Activated CD4-positive, alpha-beta T cell treated with anti-CD3 and anti-CD28 coated beads, Interleukin-2, amount 50 U/mL, for 24 hours (primary cell): ENCODE data around the gene TMCO6.
"Not testable (repeated sequence)": the region's sequence is repeated elsewhere in the genome, so short reads cannot be mapped to it uniquely, and the experiment has no call there.

Experiments
- DNase-seq, 2 donors: peaks; one replicate each; pipeline ENCODE4 v3.0.0-alpha.2; 2020; ENCODE audit warnings: low read depth in 1 of 2, low spot score in 1 of 2

TMCO6 gene

GRCh38 chr5:140630292-140631035 is 8.8 kb upstream of the TMCO6 start:
- no peak for DNase-seq

GRCh38 chr5:140631036-140631417 is 8.2 kb upstream of the TMCO6 start:
- DNase-seq: no peak

- DNase-seq: no peak
Observed at GRCh38 chr5:140631831-140632365, 7.4 kb upstream of the TMCO6 start.

GRCh38 chr5:140632366-140633020 is 6.8 kb upstream of the TMCO6 start:
- DNase-seq: peak; percentile 20 to 36

GRCh38 chr5:140633021-140633471 is 6.2 kb upstream of the TMCO6 start, which contains the start of gene CD14:
TSS of gene CD14 (minus strand) at chr5:140633175. CDS start at chr5:140633071, 104 bp downstream.
- no peak for DNase-seq

- DNase-seq: no peak
Observed at GRCh38 chr5:140633501-140633900, 5.8 kb upstream of the TMCO6 start.

GRCh38 chr5:140634103-140634502 is 5.1 kb upstream of the TMCO6 start:
- DNase-seq: no peak

- DNase-seq: no peak
Observed at GRCh38 chr5:140635291-140636257, 3.7 kb upstream of the TMCO6 start.

- DNase-seq: no peak
Observed at GRCh38 chr5:140637371-140638100, 1.7 kb upstream of the TMCO6 start.

GRCh38 chr5:140638898-140639147 is 428 bp upstream of the TMCO6 start:
- DNase-seq: not testable (repeated sequence)

- no peak for DNase-seq
Observed at GRCh38 chr5:140641716-140642115, 2.5 kb downstream of the TMCO6 start.

GRCh38 chr5:140642718-140643117 is 3.5 kb downstream of the TMCO6 start:
- no peak for DNase-seq

GRCh38 chr5:140647042-140647419 is 7.8 kb downstream of the TMCO6 start:
- DNase-seq: no peak

GRCh38 chr5:140658870-140659269 is 19.6 kb downstream of the TMCO6 start:
- DNase-seq: no peak

GRCh38 chr5:140660371-140660770 is 21.1 kb downstream of the TMCO6 start:
- DNase-seq: not testable (repeated sequence)

GRCh38 chr5:140664030-140664358 is 24.7 kb downstream of the TMCO6 start:
- no peak for DNase-seq

GRCh38 chr5:140664359-140665119 is 25.3 kb downstream of the TMCO6 start, which contains the start of gene WDR55:
TSS of gene WDR55 (plus strand) at chr5:140664904. CDS start at chr5:140664913, 9 bp downstream.
- DNase-seq: peak; percentile 85 to 95

GRCh38 chr5:140671035-140671434 is 31.8 kb downstream of the TMCO6 start:
- not testable (repeated sequence) for DNase-seq

- DNase-seq: no peak
Observed at GRCh38 chr5:140671472-140672125, 32.3 kb downstream of the TMCO6 start.
